Measurements from ENCODE around the gene AGFG2.

Gene AGFG2

DNA sequence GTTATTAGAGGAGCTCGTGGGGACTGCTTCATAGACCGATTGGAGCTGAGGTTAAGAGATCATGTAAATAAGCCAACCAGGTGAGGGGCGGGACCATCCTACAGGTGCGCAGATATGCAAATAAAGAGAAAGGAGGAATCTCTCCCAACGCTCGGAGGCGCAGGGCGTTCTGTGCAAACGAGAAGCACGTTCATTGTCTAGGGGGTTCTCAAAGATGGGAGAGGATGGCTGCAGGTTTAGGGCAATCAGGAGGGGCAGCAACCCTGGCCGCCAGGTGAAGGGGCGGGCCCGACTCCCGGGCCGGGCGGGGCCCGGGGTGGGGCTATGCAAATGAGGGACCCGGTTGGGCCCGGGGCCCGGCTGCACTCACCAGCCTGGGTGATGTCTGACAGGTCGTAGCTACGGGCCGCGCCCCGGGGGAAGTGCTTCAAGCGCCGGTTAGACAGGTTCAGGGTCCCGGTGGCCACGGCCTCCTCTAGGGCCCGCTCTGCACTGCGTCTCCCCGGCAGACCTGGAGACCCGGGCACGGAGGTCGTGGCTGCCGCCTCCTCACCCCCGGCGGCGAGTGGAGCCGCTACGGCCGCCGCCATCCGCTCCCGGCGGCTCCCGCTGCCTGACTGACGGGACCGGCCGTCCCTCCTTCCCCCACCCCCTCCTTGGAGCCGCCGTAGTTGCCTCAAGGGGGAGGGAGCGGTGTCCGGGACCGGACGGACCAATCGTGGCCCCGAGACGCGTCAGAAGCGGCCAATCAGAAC lies 46.7 kb downstream of the AGFG2 start, which contains the start of gene LRCH4 (continued):
- TF ChIP-seq, protein P1, sequence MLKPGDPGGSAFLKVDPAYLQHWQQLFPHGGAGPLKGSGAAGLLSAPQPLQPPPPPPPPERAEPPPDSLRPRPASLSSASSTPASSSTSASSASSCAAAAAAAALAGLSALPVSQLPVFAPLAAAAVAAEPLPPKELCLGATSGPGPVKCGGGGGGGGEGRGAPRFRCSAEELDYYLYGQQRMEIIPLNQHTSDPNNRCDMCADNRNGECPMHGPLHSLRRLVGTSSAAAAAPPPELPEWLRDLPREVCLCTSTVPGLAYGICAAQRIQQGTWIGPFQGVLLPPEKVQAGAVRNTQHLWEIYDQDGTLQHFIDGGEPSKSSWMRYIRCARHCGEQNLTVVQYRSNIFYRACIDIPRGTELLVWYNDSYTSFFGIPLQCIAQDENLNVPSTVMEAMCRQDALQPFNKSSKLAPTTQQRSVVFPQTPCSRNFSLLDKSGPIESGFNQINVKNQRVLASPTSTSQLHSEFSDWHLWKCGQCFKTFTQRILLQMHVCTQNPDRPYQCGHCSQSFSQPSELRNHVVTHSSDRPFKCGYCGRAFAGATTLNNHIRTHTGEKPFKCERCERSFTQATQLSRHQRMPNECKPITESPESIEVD (tag by site-specific recombination; IDR thresholded peaks at IDR 0.05) = no peak
- TF ChIP-seq ZNF433 (tag by site-specific recombination; IDR thresholded peaks at IDR 0.05; ENCODE audit: low read depth) = no peak
- no peak for TF ChIP-seq ZNF776 (tag by site-specific recombination; IDR thresholded peaks at IDR 0.05; ENCODE audit: borderline replicate concordance)
- TF ChIP-seq ZSCAN23 (tag by site-specific recombination; IDR thresholded peaks at IDR 0.05) = peak; percentile 80; the same call in 1 of the 2 replicates
- no peak for TF ChIP-seq ZNF473 (tag by site-specific recombination; IDR thresholded peaks at IDR 0.05)
- TF ChIP-seq, protein P2, sequence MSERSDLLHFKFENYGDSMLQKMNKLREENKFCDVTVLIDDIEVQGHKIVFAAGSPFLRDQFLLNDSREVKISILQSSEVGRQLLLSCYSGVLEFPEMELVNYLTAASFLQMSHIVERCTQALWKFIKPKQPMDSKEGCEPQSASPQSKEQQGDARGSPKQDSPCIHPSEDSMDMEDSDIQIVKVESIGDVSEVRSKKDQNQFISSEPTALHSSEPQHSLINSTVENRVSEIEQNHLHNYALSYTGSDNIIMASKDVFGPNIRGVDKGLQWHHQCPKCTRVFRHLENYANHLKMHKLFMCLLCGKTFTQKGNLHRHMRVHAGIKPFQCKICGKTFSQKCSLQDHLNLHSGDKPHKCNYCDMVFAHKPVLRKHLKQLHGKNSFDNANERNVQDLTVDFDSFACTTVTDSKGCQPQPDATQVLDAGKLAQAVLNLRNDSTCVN (tag by site-specific recombination; optimal IDR thresholded peaks at IDR 0.05) = peak; percentile 74
- TF ChIP-seq, protein P3, sequence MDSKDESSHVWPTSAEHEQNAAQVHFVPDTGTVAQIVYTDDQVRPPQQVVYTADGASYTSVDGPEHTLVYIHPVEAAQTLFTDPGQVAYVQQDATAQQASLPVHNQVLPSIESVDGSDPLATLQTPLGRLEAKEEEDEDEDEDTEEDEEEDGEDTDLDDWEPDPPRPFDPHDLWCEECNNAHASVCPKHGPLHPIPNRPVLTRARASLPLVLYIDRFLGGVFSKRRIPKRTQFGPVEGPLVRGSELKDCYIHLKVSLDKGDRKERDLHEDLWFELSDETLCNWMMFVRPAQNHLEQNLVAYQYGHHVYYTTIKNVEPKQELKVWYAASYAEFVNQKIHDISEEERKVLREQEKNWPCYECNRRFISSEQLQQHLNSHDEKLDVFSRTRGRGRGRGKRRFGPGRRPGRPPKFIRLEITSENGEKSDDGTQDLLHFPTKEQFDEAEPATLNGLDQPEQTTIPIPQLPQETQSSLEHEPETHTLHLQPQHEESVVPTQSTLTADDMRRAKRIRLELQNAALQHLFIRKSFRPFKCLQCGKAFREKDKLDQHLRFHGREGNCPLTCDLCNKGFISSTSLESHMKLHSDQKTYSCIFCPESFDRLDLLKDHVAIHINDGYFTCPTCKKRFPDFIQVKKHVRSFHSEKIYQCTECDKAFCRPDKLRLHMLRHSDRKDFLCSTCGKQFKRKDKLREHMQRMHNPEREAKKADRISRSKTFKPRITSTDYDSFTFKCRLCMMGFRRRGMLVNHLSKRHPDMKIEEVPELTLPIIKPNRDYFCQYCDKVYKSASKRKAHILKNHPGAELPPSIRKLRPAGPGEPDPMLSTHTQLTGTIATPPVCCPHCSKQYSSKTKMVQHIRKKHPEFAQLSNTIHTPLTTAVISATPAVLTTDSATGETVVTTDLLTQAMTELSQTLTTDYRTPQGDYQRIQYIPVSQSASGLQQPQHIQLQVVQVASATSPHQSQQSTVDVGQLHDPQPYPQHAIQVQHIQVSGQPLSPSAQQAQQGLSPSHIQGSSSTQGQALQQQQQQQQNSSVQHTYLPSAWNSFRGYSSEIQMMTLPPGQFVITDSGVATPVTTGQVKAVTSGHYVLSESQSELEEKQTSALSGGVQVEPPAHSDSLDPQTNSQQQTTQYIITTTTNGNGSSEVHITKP (tag by site-specific recombination; IDR thresholded peaks at IDR 0.05) = no peak
- TF ChIP-seq KLF7 (tag by site-specific recombination; IDR thresholded peaks at IDR 0.05; ENCODE audit: borderline replicate concordance) = 0 out of 2 replicates have a peak, but pooled peaks have one; percentile 65
- no peak for TF ChIP-seq ZNF354C (tag by site-specific recombination; IDR thresholded peaks at IDR 0.05; ENCODE audit: borderline replicate concordance, low read depth)
- peak; percentile 82; the same call in 1 of the 2 replicates for TF ChIP-seq GLI4 (tag by site-specific recombination; IDR thresholded peaks at IDR 0.05)
- peak; percentile 82 for TF ChIP-seq KLF1 (tag by site-specific recombination; IDR thresholded peaks at IDR 0.05)
- TF ChIP-seq, protein P4, sequence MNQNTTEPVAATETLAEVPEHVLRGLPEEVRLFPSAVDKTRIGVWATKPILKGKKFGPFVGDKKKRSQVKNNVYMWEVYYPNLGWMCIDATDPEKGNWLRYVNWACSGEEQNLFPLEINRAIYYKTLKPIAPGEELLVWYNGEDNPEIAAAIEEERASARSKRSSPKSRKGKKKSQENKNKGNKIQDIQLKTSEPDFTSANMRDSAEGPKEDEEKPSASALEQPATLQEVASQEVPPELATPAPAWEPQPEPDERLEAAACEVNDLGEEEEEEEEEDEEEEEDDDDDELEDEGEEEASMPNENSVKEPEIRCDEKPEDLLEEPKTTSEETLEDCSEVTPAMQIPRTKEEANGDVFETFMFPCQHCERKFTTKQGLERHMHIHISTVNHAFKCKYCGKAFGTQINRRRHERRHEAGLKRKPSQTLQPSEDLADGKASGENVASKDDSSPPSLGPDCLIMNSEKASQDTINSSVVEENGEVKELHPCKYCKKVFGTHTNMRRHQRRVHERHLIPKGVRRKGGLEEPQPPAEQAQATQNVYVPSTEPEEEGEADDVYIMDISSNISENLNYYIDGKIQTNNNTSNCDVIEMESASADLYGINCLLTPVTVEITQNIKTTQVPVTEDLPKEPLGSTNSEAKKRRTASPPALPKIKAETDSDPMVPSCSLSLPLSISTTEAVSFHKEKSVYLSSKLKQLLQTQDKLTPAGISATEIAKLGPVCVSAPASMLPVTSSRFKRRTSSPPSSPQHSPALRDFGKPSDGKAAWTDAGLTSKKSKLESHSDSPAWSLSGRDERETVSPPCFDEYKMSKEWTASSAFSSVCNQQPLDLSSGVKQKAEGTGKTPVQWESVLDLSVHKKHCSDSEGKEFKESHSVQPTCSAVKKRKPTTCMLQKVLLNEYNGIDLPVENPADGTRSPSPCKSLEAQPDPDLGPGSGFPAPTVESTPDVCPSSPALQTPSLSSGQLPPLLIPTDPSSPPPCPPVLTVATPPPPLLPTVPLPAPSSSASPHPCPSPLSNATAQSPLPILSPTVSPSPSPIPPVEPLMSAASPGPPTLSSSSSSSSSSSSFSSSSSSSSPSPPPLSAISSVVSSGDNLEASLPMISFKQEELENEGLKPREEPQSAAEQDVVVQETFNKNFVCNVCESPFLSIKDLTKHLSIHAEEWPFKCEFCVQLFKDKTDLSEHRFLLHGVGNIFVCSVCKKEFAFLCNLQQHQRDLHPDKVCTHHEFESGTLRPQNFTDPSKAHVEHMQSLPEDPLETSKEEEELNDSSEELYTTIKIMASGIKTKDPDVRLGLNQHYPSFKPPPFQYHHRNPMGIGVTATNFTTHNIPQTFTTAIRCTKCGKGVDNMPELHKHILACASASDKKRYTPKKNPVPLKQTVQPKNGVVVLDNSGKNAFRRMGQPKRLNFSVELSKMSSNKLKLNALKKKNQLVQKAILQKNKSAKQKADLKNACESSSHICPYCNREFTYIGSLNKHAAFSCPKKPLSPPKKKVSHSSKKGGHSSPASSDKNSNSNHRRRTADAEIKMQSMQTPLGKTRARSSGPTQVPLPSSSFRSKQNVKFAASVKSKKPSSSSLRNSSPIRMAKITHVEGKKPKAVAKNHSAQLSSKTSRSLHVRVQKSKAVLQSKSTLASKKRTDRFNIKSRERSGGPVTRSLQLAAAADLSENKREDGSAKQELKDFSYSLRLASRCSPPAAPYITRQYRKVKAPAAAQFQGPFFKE (tag by site-specific recombination; IDR thresholded peaks at IDR 0.05; ENCODE audit: borderline replicate concordance) = no peak
- peak; percentile 89 for TF ChIP-seq YY2 (tag by site-specific recombination; IDR thresholded peaks at IDR 0.05)
- TF ChIP-seq ZNF768 (tag by site-specific recombination; IDR thresholded peaks at IDR 0.05) = no peak
- TF ChIP-seq, protein P5, sequence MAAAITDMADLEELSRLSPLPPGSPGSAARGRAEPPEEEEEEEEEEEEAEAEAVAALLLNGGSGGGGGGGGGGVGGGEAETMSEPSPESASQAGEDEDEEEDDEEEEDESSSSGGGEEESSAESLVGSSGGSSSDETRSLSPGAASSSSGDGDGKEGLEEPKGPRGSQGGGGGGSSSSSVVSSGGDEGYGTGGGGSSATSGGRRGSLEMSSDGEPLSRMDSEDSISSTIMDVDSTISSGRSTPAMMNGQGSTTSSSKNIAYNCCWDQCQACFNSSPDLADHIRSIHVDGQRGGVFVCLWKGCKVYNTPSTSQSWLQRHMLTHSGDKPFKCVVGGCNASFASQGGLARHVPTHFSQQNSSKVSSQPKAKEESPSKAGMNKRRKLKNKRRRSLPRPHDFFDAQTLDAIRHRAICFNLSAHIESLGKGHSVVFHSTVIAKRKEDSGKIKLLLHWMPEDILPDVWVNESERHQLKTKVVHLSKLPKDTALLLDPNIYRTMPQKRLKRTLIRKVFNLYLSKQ (tag by site-specific recombination; IDR thresholded peaks at IDR 0.05; ENCODE audit: borderline replicate concordance) = no peak
- no peak for TF ChIP-seq ZNF529 (tag by site-specific recombination; IDR thresholded peaks at IDR 0.05; ENCODE audit: insufficient replicate concordance)
- TF ChIP-seq ZNF174 (tag by site-specific recombination; IDR thresholded peaks at IDR 0.05) = no peak
- TF ChIP-seq TCF7L2 (IDR thresholded peaks at IDR 0.05; ENCODE audit: borderline replicate concordance, low read depth, low read length) = no peak
- no peak for TF ChIP-seq ZNF558 (tag by site-specific recombination; IDR thresholded peaks at IDR 0.05)
- TF ChIP-seq ZNF792 (tag by site-specific recombination; IDR thresholded peaks at IDR 0.05) = no peak
- peak; percentile 78 for TF ChIP-seq ZNF24 (tag by site-specific recombination; IDR thresholded peaks at IDR 0.05)
- TF ChIP-seq IKZF3 (tag by site-specific recombination; IDR thresholded peaks at IDR 0.05) = peak; percentile 68
- TF ChIP-seq ZNF544 (tag by site-specific recombination; IDR thresholded peaks at IDR 0.05) = no peak
- TF ChIP-seq ZNF785 (tag by site-specific recombination; IDR thresholded peaks at IDR 0.05) = 0 out of 2 replicates have a peak, but pooled peaks have one; percentile 30
- TF ChIP-seq ZNF114 (tag by site-specific recombination; IDR thresholded peaks at IDR 0.05) = no peak
